HG02798 (cell line): Measurements from ENCODE around the gene KCNB1.
"Not testable (repeated sequence)": the region's sequence is repeated elsewhere in the genome, so short reads cannot be mapped to it uniquely, and the experiment has no call there.

Source experiments
- ATAC-seq: cut with Tn5 transposase; IDR thresholded peaks from one replicate; pipeline ENCODE4 v1.9.1; 2021; ENCODE audit warnings: mild to moderate bottlenecking; ENCODE audit not compliant: unreplicated experiment, poor library complexity

Gene KCNB1

DNA sequence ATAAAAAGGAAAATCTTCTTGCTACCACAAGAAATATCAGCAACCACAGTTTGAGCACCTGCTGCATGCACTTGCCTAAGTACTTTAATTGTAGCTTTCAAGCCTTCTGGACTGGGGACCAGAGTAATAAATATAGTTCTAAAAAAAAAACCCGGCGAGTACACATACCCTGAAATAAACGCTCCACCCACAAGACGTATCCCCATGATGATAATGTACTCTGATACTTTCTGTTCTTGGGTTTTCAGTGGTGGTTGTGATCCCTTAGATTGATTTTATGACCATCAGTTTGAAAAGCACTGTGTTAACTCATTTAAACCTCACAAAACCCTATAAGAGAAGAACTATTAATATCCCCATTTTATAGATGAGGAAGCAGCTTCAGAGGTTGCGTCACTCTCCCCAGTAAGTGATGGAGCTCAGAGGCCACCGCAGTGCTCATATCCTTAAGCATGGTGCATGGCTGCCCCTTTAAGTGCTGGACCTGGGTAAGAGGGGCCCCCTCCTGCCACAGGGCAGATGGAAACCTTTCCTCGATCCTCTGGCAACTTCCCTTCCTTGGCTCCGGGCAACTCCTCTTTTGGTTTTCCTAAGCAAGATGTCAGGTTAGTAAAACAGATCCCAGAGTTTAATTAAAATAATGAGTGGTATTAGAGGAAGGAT, 67.3 kb downstream of the KCNB1 start:
- ATAC-seq: no peak

DNA sequence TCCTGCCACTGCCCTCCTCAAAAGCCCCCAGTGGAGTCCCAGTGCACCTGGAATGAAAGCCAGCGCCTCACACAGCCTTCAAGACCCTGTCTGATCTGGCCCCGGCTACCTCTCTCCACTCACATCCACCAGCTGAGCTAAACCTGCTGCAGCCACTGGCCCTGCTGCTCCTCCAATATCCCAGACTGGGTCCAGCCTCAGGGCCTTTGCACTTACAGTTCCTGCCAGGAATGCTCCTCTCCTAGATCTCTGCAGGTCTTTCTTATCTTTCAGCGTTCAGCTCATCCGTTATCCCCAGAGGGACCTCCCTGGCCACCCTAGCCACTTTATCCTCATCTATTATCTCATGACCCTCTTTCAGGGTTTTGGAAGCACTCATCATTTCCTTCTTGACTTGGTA, 68.8 kb downstream of the KCNB1 start:
- no peak for ATAC-seq

DNA sequence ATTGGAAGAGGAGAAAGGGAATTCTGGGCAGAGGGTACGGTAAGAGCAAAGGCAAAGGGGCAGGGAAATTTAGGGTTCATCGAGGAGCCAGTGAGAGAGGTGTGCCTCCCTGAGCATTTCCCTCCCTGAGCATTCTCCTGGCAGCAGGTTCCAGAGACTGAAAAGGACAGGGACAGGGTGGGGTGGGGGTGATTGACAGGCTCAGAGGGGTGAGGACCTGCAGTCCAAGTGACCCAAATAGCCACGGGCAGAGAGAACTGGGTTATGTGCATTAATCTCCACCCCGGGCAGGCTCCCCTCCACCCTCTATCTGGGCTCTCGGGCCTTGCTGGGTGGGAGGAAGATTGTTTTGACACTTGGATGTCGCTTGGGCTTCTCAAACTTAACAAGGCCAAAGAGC, 69.5 kb downstream of the KCNB1 start:
- ATAC-seq: no peak

- ATAC-seq: no peak
These were observed 70.2 kb downstream of the KCNB1 start for GRCh38 chr20:49412254-49412653.

GRCh38 chr20:49411221-49411925, 71.1 kb downstream of the KCNB1 start:
- ATAC-seq: no peak

- ATAC-seq: not testable (repeated sequence)
These were observed 72.4 kb downstream of the KCNB1 start for GRCh38 chr20:49409975-49410621.

GRCh38 chr20:49409302-49409974, 73.0 kb downstream of the KCNB1 start:
- ATAC-seq: no peak

DNA sequence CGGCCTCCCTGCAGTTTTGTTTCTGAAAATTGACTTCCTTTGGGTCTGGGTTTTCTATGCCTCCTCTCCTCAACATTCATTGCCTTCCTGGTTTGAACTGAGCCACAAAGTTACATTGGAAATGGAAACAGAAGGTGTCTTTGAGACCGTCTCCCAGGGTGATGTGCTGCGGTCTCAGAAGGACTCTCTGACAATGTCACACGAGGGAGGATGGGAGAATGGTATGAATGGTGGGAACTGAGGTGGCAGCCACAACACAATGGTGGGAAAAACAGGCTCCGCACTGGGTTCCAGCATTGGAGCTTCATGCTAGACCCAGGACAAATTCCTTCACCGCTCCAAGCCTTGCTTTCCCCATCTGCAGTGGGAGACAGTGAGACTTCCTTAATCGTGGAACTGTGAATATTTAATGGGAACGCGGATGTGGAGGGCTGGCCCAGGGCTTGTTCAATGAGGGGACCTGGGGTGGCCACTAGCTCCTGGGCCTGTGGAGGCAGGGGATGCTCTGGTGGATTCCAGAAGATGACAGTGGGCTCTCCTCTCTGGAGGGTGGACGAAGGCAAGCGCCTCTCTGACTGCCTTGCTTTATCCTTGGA, 73.9 kb downstream of the KCNB1 start:
- ATAC-seq: no peak

DNA sequence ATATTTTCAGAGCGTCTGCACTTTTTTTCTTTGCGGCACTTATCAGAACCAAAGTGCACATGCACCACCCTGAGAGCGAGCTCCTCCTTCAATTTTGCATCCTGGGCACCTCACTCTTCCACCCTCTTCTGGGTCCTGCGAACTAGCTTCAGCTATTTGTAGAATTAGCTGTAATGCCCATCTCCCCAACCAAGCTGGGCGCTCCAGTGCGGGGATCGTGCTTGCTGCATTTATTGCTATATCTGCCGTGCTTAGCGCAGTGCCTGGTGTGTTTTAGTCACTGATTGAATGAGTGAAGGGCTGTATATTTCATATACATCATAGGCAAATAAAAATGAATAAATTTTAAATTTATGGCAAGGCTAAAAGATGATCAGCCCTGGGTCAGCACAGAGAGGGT, 75.8 kb downstream of the KCNB1 start:
- ATAC-seq: no peak

DNA sequence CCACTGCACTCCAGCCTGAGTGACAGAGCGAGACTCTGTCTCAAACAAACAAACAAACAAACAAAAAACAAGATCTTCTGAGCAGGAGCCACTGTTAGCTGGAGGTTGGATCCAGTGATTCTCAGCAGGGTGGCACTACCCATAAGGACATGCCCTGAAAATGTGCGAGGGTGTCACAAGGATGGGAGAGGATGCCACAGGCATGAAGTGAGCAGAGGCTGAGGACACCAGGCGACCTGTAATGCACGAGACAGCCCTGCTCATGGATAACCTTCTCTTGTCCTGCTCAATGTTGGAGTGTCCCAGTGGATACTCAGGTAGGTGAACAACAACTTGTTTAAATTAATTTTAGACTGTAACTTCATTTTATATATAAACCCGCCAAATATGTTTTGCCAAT, 76.8 kb downstream of the KCNB1 start:
- no peak for ATAC-seq

DNA sequence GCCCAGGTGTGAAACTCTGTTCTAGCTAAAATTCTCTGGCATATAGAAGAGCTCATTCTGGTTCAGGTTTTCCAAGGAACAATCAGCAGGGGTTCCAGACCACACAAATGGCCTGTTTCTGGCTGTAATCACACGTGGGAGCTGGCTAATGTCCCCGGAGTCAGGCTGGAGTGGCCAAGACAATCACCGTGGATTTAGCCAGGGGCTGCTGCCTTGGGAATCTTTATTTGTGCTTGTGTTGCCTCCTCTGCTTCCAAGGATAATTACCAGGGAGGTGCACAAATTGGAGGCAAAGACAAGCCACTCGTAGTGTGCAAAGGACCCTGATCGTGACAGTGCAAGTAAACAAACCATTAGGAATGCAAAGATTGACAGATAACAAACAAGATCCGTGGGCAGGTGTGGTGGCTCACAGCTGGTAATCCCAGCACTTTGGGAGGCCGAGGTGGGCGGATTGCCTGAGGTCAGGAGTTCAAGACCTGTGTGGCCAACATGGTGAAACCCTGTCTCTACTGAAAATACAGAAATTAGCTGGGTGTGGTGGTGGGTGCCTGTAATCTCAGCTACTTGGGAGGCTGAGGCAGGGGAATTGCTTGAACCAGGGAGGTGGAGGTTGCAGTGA, 77.3 kb downstream of the KCNB1 start:
- no peak for ATAC-seq

DNA sequence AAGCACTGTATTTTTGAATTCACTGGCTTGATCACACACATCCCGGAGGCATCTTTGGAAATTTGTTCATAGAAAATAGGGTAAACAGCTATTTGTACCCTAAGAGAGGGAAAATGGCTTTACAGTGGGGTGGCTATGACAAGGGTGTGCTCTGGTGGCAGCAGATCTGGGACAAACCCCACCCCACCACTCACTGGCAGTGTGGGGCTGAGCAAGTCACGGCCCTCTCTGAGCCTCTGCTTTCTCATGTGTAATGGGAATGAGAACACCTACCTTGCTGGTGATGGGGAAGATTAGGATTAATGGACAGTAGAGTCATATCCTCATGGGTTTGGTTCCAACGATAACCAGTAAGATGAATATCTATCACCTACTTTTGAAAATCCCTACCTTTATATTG, 78.0 kb downstream of the KCNB1 start:
- ATAC-seq: no peak

- ATAC-seq: no peak
These were observed 78.6 kb downstream of the KCNB1 start for GRCh38 chr20:49403911-49404310.

GRCh38 chr20:49403012-49403411, 79.5 kb downstream of the KCNB1 start:
- no peak for ATAC-seq

DNA sequence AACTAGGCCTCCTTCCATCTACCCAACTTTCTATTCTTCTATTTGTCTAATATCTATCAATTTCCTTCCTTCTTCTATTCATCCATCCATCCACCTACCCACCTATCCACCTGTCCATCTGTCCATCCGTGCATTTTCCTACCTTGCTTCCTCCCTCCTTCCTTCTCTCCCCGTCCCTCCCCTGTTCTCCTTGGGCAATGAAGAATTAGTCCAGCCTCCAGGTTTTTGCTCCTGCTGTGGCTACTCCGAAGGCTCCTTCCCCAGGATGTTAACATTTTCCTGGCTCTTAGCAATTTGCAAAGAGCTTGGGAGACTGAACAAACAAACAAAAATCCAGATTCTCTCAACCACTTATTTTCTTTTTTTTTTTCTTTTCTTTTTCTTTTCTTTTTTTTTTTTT, 81.6 kb downstream of the KCNB1 start:
- no peak for ATAC-seq

DNA sequence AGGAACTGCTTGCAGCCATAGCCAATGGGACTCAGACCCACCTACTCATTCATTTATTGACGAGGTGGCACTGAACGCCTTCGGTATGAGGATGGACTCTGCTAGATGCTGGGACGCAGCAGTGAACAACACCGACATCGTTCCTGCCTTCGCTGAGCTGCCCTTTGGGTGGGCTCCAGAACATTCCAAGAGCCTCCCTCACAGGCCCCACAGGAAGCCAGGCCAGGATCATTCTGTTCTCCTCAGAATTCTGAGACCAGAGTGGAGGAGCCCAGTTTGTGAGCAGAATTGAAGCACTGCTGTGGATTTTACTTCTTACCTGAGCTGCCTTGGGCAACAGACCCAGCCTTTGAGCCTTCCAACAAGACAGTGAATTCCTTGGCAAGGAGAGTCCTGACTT, 82.1 kb downstream of the KCNB1 start:
- ATAC-seq: no peak

GRCh38 chr20:49399329-49399728, 83.1 kb downstream of the KCNB1 start:
- no peak for ATAC-seq

DNA sequence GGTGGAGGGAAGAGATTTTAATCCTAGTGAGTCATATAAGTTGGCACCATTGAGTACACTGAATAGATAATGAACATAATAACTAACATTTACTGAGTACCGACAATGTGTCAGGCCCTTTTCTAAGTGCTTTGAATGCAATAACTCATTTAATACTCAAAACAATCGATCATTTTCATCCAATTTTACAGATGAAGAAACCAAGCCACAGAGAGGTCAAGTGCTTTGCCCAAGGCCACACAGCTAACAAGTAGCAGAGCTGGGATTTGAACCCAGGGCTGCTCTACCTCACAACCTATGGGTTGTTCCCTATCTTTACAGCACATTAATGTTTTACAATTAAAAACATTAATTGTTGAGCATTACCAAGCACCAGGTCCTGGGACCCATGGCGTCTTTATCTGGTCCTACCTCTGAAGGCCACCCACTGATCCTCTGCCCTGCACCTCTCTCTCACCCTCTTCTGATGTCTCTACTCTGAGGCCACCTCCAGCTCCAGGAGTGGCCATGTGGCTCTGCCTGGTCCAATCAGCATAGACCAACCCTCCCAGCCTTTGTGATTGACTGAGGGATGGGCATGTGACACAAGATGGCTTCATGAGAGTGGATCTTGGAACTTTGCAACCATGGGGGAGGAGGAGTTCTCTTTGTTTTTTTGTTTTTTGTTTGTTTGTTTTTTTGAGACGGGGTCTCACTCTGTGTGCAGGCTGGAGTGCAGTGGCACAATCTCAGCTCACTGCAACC, 83.9 kb downstream of the KCNB1 start:
- ATAC-seq: no peak

- ATAC-seq: no peak
These were observed 84.9 kb downstream of the KCNB1 start for GRCh38 chr20:49397525-49397924.

DNA sequence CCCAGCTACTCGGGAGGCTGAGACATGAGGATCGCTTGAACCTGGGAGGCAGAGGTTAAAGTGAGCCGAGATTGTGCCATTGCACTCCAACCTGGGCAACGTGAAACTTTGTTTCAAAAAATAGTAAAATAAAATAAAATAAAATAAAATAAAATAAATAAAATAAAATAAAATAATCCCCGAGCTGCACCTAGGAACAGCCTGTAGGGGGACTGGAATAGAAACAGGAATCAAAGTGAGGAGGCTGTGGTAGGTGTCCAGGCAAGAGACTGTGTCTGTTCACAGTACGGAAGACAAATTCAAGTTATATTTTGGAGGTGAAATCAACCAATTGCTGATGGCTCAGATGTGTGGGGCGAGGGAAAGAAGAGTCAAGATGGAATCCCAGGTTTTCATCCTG, 86.2 kb downstream of the KCNB1 start:
- ATAC-seq: no peak
